Neural progenitor cell (in vitro differentiated cells): ENCODE results near the gene CTSO. TPM values are rescaled to one million over a fixed set of nuclear protein-coding genes. Genes with fewer than 3 reads are reported as not detected.

Experiments used
- DNase-seq: peaks from one replicate; pipeline ENCODE4 v3.0.0-alpha.2; 2016; ENCODE audit warnings: low spot score
- H2AFZ ChIP-seq: fragments of 200-600 bp; sonication (generic); replicated peaks from 2 replicates; pipeline ENCODE4 v1.6.1; 2016; ENCODE audit warnings: antibody characterized with exemption
- H3F3A ChIP-seq: fragments of 200-600 bp; sonication (generic); 2 replicates; pipeline ENCODE4 v1.6.1; 2016; ENCODE audit warnings: antibody characterized with exemption, low read depth
- H3K27ac ChIP-seq: fragments of 200-600 bp; sonication (generic); 2 replicates; pipeline ENCODE4 v1.5.1; 2016; ENCODE audit warnings: mild to moderate bottlenecking
- H3K27me3 ChIP-seq: fragments of 200-600 bp; sonication (generic); 2 replicates; pipeline ENCODE4 v1.6.1; 2016; ENCODE audit warnings: mild to moderate bottlenecking, moderate library complexity
- H3K36me3 ChIP-seq: fragments of 200-600 bp; sonication (generic); 2 replicates; pipeline ENCODE4 v1.5.1; 2016
- H3K4me1 ChIP-seq: fragments of 200-600 bp; sonication (generic); 2 replicates; pipeline ENCODE4 v1.6.1; 2016; ENCODE audit warnings: mixed run types
- H3K4me2 ChIP-seq: fragments of 200-600 bp; sonication (generic); 2 replicates; pipeline ENCODE4 v1.6.1; 2016
- H3K4me3 ChIP-seq: fragments of 200-600 bp; sonication (generic); 2 replicates; pipeline ENCODE4 v1.5.1; 2016
- H3K79me2 ChIP-seq: fragments of 200-600 bp; sonication (generic); 2 replicates; pipeline ENCODE4 v1.6.1; 2016; ENCODE audit warnings: low read depth
- H3K9ac ChIP-seq: fragments of 200-600 bp; sonication (generic); 2 replicates; pipeline ENCODE4 v1.6.1; 2016
- H3K9me3 ChIP-seq: fragments of 200-600 bp; sonication (generic); 2 replicates; pipeline ENCODE4 v1.5.1; 2016; ENCODE audit warnings: low read depth
- H4K20me1 ChIP-seq: fragments of 200-600 bp; sonication (generic); 2 replicates; pipeline ENCODE4 v1.6.1; 2016; ENCODE audit warnings: low read depth
- H3K27ac Mint-ChIP-seq: 3 replicates; pipeline ENCODE4 v1.8.0; 2021; ENCODE audit warnings: mixed read lengths
- H3K27me3 Mint-ChIP-seq: 2 replicates; pipeline ENCODE4 v1.8.0; 2022; ENCODE audit warnings: low read depth, mild to moderate bottlenecking, inconsistent platforms, moderate library complexity, mixed read lengths; ENCODE audit not compliant: insufficient read depth
- H3K36me3 Mint-ChIP-seq: 3 replicates; pipeline ENCODE4 v1.8.0; 2021; ENCODE audit warnings: mixed read lengths
- H3K4me1 Mint-ChIP-seq: 3 replicates; pipeline ENCODE4 v1.8.0; 2021; ENCODE audit warnings: mixed read lengths
- H3K4me3 Mint-ChIP-seq: 3 replicates; pipeline ENCODE4 v1.8.0; 2021; ENCODE audit warnings: mild to moderate bottlenecking, moderate library complexity, mixed read lengths
- H3K9me3 Mint-ChIP-seq: 3 replicates; pipeline ENCODE4 v1.8.0; 2020; ENCODE audit warnings: mixed read lengths
- EZH2 ChIP-seq: fragments of 200-600 bp; sonication (generic); IDR thresholded peaks from 2 replicates; pipeline ENCODE4 v1.6.1; 2017; ENCODE audit warnings: antibody characterized with exemption, mild to moderate bottlenecking, moderate library complexity
- EZH2phosphoT487 ChIP-seq: fragments of 200-600 bp; sonication (generic); IDR thresholded peaks from 2 replicates; pipeline ENCODE4 v1.6.1; 2017; ENCODE audit warnings: antibody characterized with exemption
- total RNA-seq: library from RNA; depleted of rRNA; stranded (reverse); fragments of >200 nt; gene quantifications from 2 replicates; pipeline ENCODE4 v1.2.3, GENCODE V29; 2015; ENCODE audit warnings: low replicate concordance
- TF ChIP-seq, protein P1 (sequence below): fragments of 200-600 bp; sonication (generic); IDR thresholded peaks from 2 replicates; pipeline ENCODE4 v1.5.1; 2017; ENCODE audit warnings: antibody characterized with exemption, mild to moderate bottlenecking

CTSO gene
- total RNA-seq, 1 donor from 2014 or later: 3.2 TPM

DNA sequence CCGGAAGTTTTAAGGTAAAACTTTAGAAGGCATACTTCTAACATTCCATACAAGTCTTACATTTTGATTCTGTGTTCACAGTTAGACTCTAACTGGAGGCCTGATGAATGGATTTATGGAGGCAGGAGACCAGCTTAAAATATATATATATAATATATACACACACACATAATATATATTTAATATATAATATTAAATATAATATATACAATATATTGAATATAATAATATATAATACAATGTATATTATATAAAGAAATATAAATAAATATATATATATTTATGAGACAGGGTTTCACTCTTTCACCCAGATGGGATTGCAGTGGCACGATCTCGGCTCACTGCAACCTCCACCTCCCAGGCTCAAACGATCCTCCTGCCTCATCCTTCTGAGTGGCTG, 7.9 kb upstream of the CTSO start:
- peaks cover 4% of the 10 kb centered on the region for H3K27me3 Mint-ChIP-seq
- H3K4me3 Mint-ChIP-seq: no peak overlapping the region
- Histone ChIP-seq H3K27me3 (no peaks in the 10 kb centered on the region), H3K4me2 (no peak overlapping the region), H4K20me1 (no peaks in the 10 kb centered on the region), H3K27ac (no peak overlapping the region), H3K79me2 (no peaks in the 10 kb centered on the region), H3K4me1 (peaks cover 4% of the 10 kb centered on the region), H3K4me3 (no peak overlapping the region), H3F3A (no peaks in the 10 kb centered on the region), H3K36me3 (no peaks in the 10 kb centered on the region), H2AFZ (no peak overlapping the region), H3K9me3 (no peaks in the 10 kb centered on the region), H3K9ac (no peak overlapping the region)
- TF ChIP-seq EZH2: no peak
- H3K27ac Mint-ChIP-seq: no peak overlapping the region
- no peaks in the 10 kb centered on the region for H3K36me3 Mint-ChIP-seq
- no peak for DNase-seq
- no peaks in the 10 kb centered on the region for H3K9me3 Mint-ChIP-seq
- H3K4me1 Mint-ChIP-seq: peaks cover 12% of the 10 kb centered on the region

DNA sequence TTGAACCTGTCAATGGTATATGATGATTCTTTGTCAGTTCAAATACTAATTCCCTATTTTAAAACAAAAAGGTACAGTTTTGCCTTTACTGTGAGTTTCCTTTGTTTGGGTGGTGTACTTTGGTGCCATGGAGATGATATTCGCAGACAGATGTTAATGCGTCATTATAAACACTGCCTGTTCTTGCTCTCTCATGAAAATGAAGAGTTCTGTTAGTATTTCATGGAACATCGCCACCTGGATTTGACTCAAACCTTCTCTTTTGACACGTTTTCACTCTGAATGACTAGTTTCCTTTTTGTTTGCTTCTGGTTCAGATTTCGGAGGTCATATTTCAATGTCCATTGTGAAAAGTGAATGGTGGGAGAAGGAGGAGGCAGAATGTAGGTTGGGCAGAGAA, 6.9 kb upstream of the CTSO start:
- TF ChIP-seq EZH2 (no peak), EZH2phosphoT487 (no peak)
- TF ChIP-seq, protein P1, sequence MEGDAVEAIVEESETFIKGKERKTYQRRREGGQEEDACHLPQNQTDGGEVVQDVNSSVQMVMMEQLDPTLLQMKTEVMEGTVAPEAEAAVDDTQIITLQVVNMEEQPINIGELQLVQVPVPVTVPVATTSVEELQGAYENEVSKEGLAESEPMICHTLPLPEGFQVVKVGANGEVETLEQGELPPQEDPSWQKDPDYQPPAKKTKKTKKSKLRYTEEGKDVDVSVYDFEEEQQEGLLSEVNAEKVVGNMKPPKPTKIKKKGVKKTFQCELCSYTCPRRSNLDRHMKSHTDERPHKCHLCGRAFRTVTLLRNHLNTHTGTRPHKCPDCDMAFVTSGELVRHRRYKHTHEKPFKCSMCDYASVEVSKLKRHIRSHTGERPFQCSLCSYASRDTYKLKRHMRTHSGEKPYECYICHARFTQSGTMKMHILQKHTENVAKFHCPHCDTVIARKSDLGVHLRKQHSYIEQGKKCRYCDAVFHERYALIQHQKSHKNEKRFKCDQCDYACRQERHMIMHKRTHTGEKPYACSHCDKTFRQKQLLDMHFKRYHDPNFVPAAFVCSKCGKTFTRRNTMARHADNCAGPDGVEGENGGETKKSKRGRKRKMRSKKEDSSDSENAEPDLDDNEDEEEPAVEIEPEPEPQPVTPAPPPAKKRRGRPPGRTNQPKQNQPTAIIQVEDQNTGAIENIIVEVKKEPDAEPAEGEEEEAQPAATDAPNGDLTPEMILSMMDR: no peak
- Histone ChIP-seq H3K36me3 (no peaks in the 10 kb centered on the region), H3K4me1 (peaks cover 4% of the 10 kb centered on the region), H3K79me2 (no peaks in the 10 kb centered on the region), H3F3A (no peaks in the 10 kb centered on the region), H3K9ac (no peak overlapping the region), H2AFZ (no peak overlapping the region), H3K4me2 (no peak overlapping the region), H3K4me3 (no peak overlapping the region), H4K20me1 (no peaks in the 10 kb centered on the region), H3K27me3 (no peaks in the 10 kb centered on the region), H3K27ac (no peak overlapping the region), H3K9me3 (no peaks in the 10 kb centered on the region)
- Mint-ChIP-seq H3K9me3 (peaks cover 4% of the 10 kb centered on the region), H3K27me3 (peaks cover 4% of the 10 kb centered on the region), H3K4me1 (peaks cover 8% of the 10 kb centered on the region), H3K27ac (no peak overlapping the region), H3K36me3 (no peaks in the 10 kb centered on the region), H3K4me3 (no peak overlapping the region)
- no peak for DNase-seq

DNA sequence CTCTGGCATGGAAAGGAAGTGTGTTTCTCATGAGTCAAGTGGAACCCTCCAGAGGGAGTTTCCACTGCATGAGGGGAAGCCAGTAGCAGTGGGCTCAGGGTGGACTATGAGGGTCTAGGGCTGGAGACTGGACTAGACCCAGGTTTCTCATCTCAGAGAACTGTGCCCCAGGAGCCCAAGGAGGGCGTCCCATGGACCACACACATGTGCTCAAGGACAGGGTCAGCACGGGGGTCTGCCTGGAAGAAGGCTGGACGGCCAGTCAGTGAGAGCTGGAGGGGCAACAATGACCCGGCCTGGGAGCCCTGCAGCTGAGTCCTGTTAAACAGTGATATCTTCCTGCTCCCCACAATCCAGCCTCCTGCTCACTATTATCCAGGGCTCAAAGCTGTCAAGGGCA, 5.8 kb upstream of the CTSO start:
- no peak overlapping the region for H3K4me2 ChIP-seq
- Mint-ChIP-seq H3K36me3 (no peaks in the 10 kb centered on the region), H3K4me1 (peaks cover 8% of the 10 kb centered on the region), H3K27ac (no peak overlapping the region), H3K27me3 (peaks cover 4% of the 10 kb centered on the region), H3K4me3 (no peak overlapping the region), H3K9me3 (peaks cover 4% of the 10 kb centered on the region)
- no peaks in the 10 kb centered on the region for H3K27me3 ChIP-seq
- H3K27ac ChIP-seq: no peak overlapping the region
- no peaks in the 10 kb centered on the region for H3K9me3 ChIP-seq
- no peaks in the 10 kb centered on the region for H3K79me2 ChIP-seq
- H3K36me3 ChIP-seq: no peaks in the 10 kb centered on the region
- H3K9ac ChIP-seq: no peak overlapping the region
- no peak overlapping the region for H3K4me3 ChIP-seq
- TF ChIP-seq EZH2phosphoT487 (no peak), EZH2 (no peak)
- TF ChIP-seq, protein P1: no peak
- H2AFZ ChIP-seq: no peak overlapping the region
- H3K4me1 ChIP-seq: peaks cover 4% of the 10 kb centered on the region
- DNase-seq: no peak
- no peaks in the 10 kb centered on the region for H3F3A ChIP-seq
- no peaks in the 10 kb centered on the region for H4K20me1 ChIP-seq

DNA sequence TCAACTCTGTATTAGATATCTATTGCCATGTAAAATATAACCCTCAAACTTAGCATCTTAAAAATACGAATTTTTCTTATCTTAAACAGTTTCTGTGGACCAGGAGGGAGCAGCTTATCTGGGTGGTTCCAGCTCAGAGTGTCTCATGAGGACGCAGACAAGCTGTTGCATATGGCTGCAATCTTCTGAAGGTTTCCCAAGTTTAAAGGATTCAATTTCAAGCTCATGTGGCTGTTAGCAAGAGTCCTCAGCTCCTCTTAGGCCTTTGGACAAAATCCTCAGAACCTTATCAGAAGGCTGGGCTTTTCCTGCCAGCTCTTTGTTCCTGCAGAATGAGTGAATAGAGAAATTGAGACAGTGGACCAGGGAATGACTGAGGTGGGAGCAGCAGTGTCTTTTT, 2.8 kb upstream of the CTSO start:
- Mint-ChIP-seq H3K27me3 (peaks cover 4% of the 10 kb centered on the region), H3K4me1 (peaks cover 12% of the 10 kb centered on the region), H3K9me3 (peaks cover 6% of the 10 kb centered on the region), H3K27ac (no peak overlapping the region), H3K36me3 (no peaks in the 10 kb centered on the region), H3K4me3 (no peak overlapping the region)
- Histone ChIP-seq H3K36me3 (no peaks in the 10 kb centered on the region), H3K4me1 (peaks cover 4% of the 10 kb centered on the region), H3K4me2 (no peak overlapping the region), H3K27ac (no peak overlapping the region), H3K9ac (no peak overlapping the region), H3F3A (no peaks in the 10 kb centered on the region), H4K20me1 (no peaks in the 10 kb centered on the region), H2AFZ (no peak overlapping the region), H3K79me2 (no peaks in the 10 kb centered on the region), H3K27me3 (no peaks in the 10 kb centered on the region), H3K9me3 (no peaks in the 10 kb centered on the region), H3K4me3 (no peak overlapping the region)
- no peak for DNase-seq
- TF ChIP-seq EZH2 (no peak), EZH2phosphoT487 (no peak)
- TF ChIP-seq, protein P1: no peak
